Erythroblast (primary cell): ENCODE data around the gene DNAH14.

Source experiments
- DNase-seq, 2 experiments: peaks; one replicate each; lab custom pipeline; 2025; lab: John Stamatoyannopoulos, UW
- GATA1 ChIP-seq: IDR thresholded peaks from 2 replicates; pipeline ENCODE4 v1.6.1; 2011; ENCODE audit warnings: low read depth, mild to moderate bottlenecking, control low read depth, low read length, moderate library complexity
- POLR2A ChIP-seq: IDR thresholded peaks from 2 replicates; pipeline ENCODE4 v1.6.1; 2011; ENCODE audit warnings: mild to moderate bottlenecking, low read length

Gene DNAH14

DNA sequence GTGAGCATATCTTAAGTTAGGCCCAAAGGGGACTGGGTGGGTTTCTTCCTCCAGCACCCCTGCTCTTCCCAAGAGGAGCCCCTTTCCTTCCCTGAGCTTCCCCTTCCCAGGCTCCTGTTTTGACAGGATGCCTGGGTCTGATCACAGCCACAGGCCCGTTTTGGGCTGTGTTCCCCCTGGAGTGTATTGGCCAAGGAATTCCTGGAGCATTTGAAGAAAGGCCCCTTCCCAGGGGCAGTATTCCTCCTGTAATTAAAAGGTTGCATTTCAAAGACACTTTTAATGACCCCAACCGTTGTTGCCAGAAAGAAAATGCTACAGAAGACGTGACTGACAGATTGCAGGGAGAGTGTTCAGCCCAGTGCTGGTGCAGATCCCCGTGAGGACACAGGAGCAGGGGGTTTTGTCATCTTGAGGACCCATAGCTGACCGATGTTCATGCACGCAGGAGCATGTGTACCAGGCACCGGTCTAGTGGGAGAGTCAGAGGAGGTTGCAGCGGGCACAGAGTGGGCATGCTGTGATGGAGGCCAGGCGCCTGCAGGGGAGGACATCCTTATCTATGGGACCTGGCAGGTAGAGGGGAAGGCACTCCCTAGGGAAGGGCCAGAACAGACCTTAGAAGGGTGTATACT, 517.6 kb downstream of the DNAH14 start:
- TF ChIP-seq GATA1, result no peak
- no peak for TF ChIP-seq POLR2A
- DNase-seq, result no peak

DNA sequence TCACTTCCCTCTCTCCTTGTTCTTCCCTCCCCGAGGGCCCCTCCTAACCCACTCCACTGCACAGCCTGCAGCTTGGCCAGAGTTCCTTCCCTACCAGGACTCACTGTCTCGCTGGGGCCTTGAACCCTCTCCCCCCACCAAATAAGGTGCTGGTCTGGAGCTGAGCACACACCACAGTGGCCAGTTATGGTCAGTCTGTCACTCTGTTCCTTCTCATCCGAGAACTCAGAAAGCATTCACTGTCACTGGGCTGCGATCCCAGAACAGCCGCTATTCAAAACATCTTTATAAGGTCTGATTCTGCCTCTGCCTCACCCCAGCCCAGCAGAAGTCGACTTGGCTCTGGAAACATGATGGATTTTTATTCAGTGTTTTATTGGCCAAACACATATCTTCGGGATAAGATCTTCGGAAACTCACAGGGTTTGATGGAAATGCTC, 518.2 kb downstream of the DNAH14 start:
- TF ChIP-seq GATA1, result no peak
- no peak for TF ChIP-seq POLR2A
- no peak for DNase-seq

DNA sequence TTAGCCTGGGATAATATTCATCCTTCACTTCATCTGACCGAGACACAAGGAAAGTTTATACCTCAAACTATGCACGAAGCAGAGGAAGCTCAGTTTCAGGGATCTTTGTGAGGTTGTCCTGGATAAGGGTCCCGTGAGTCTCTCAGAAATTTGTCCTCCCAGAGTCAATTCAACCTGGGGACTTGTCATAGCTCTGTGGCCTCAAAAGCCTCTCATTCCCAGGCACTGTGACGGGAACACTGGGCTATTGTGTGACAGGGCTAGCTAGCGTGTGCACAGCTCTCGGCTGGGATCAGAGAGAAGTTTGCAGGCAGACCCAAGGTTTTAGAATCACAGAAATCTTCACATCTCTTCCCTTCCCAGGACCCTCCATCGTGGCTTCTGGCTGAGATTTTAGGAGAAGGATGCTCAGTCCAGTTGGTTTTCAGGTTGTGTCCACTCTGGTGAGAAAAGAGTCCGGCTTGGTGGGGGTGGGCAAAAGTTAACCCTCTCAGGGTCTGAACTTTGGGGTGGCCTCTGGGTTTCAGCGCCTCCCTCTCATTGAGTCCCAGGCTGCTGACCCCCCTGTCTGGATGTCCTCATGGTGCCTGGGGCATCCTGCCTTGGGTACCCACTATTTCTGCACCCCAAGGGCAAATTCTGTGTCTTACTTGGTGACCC, 518.8 kb downstream of the DNAH14 start:
- TF ChIP-seq POLR2A (no peak), GATA1 (no peak)
- no peak for DNase-seq
